Astrocyte (in vitro differentiated cells and primary cell): Measurements from ENCODE around the gene TOM1L2. TPM values are rescaled to one million over a fixed set of nuclear protein-coding genes. Genes with fewer than 3 reads are reported as not detected.
A peak's percentile ranks its signal among the peaks of the same experiment; 100 is the strongest.

Experiments used
- DNase-seq: peaks from one replicate; pipeline ENCODE4 v3.0.0-alpha.2; 2010; ENCODE audit warnings: low read depth
- FAIRE-seq: peaks from 2 replicates; lab custom pipeline; 2011; peaks lifted over from hg19 to GRCh38; lab: Jason Lieb, UNC
- H2AFZ ChIP-seq: 2 replicates; pipeline ENCODE4 v1.6.0; 2012; ENCODE audit warnings: low read depth, low read length, inconsistent platforms
- H3K27ac ChIP-seq: 2 replicates; pipeline ENCODE4 v1.5.1; 2011; ENCODE audit warnings: low read depth, low read length, inconsistent platforms
- H3K27me3 ChIP-seq: 2 replicates; pipeline ENCODE4 v1.6.0; 2011; ENCODE audit warnings: low read length, inconsistent platforms; ENCODE audit not compliant: insufficient read depth
- H3K36me3 ChIP-seq: 2 replicates; pipeline ENCODE4 v1.5.1; 2011; ENCODE audit warnings: low read length, inconsistent platforms; ENCODE audit not compliant: insufficient read depth
- H3K4me1 ChIP-seq: 2 replicates; pipeline ENCODE4 v1.5.1; 2011; ENCODE audit warnings: low read length, inconsistent platforms; ENCODE audit not compliant: insufficient read depth
- H3K4me2 ChIP-seq: 2 replicates; pipeline ENCODE4 v1.6.0; 2012; ENCODE audit warnings: low read length, inconsistent platforms
- H3K4me3 ChIP-seq: 2 replicates; pipeline ENCODE4 v1.5.1; 2011; ENCODE audit warnings: low read depth, mild to moderate bottlenecking, low read length, inconsistent platforms; ENCODE audit not compliant: insufficient read depth
- H3K79me2 ChIP-seq: 2 replicates; pipeline ENCODE4 v1.6.0; 2012; ENCODE audit warnings: mild to moderate bottlenecking, low read length, inconsistent platforms; ENCODE audit not compliant: insufficient read depth
- H3K9ac ChIP-seq: 2 replicates; pipeline ENCODE4 v1.6.0; 2012; ENCODE audit warnings: mild to moderate bottlenecking, low read length, inconsistent platforms
- H3K9me3 ChIP-seq: 2 replicates; pipeline ENCODE4 v1.5.1; 2012; ENCODE audit warnings: low read depth, mild to moderate bottlenecking, low read length, inconsistent platforms; ENCODE audit not compliant: insufficient read depth
- H4K20me1 ChIP-seq: 2 replicates; pipeline ENCODE4 v1.6.0; 2012; ENCODE audit warnings: low read length, inconsistent platforms; ENCODE audit not compliant: insufficient read depth
- H3K27ac Mint-ChIP-seq: one replicate; pipeline ENCODE4 v1.8.0; 2021; ENCODE audit warnings: mild to moderate bottlenecking, mixed read lengths; ENCODE audit not compliant: unreplicated experiment
- H3K27me3 Mint-ChIP-seq: one replicate; pipeline ENCODE4 v1.8.0; 2021; ENCODE audit warnings: low read depth, mixed read lengths; ENCODE audit not compliant: unreplicated experiment
- H3K36me3 Mint-ChIP-seq: one replicate; pipeline ENCODE4 v1.8.0; 2021; ENCODE audit warnings: low read depth, mixed read lengths; ENCODE audit not compliant: unreplicated experiment
- H3K4me1 Mint-ChIP-seq: one replicate; pipeline ENCODE4 v1.8.0; 2021; ENCODE audit warnings: low read depth, mixed read lengths; ENCODE audit not compliant: unreplicated experiment
- H3K4me3 Mint-ChIP-seq: one replicate; pipeline ENCODE4 v1.8.0; 2021; ENCODE audit warnings: mild to moderate bottlenecking, moderate library complexity, mixed read lengths; ENCODE audit not compliant: unreplicated experiment
- H3K9me3 Mint-ChIP-seq: one replicate; pipeline ENCODE4 v1.8.0; 2021; ENCODE audit warnings: mild to moderate bottlenecking, mixed read lengths; ENCODE audit not compliant: unreplicated experiment
- EZH2 ChIP-seq: IDR thresholded peaks from 2 replicates; pipeline ENCODE4 v1.6.1; 2012; ENCODE audit warnings: mild to moderate bottlenecking, low read length, inconsistent platforms; ENCODE audit not compliant: insufficient read depth
- total RNA-seq: library from RNA; stranded (reverse); gene quantifications from 2 replicates; pipeline ENCODE4 v1.2.1, GENCODE V29; 2021
- TF ChIP-seq, protein P1 (sequence below): IDR thresholded peaks from 2 replicates; pipeline ENCODE4 v1.5.1; 2011; ENCODE audit warnings: low read depth, mild to moderate bottlenecking, inconsistent platforms, low read length, moderate library complexity; ENCODE audit not compliant: insufficient read depth

Gene TOM1L2
- total RNA-seq, 1 donor from 2014 or later = 54.4 TPM

- no peak overlapping the region for H3K27ac ChIP-seq
- no peak overlapping the region for H2AFZ ChIP-seq
- peaks cover 84% of the 10 kb centered on the region for H4K20me1 ChIP-seq
- H3K27ac Mint-ChIP-seq = no peak overlapping the region
- no peak overlapping the region for H3K9ac ChIP-seq
- no peak overlapping the region for H3K4me3 ChIP-seq
- FAIRE-seq = no peak
- no peak for TF ChIP-seq EZH2
- TF ChIP-seq, protein P1, sequence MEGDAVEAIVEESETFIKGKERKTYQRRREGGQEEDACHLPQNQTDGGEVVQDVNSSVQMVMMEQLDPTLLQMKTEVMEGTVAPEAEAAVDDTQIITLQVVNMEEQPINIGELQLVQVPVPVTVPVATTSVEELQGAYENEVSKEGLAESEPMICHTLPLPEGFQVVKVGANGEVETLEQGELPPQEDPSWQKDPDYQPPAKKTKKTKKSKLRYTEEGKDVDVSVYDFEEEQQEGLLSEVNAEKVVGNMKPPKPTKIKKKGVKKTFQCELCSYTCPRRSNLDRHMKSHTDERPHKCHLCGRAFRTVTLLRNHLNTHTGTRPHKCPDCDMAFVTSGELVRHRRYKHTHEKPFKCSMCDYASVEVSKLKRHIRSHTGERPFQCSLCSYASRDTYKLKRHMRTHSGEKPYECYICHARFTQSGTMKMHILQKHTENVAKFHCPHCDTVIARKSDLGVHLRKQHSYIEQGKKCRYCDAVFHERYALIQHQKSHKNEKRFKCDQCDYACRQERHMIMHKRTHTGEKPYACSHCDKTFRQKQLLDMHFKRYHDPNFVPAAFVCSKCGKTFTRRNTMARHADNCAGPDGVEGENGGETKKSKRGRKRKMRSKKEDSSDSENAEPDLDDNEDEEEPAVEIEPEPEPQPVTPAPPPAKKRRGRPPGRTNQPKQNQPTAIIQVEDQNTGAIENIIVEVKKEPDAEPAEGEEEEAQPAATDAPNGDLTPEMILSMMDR = no peak
- no peaks in the 10 kb centered on the region for H3K27me3 Mint-ChIP-seq
- no peak overlapping the region for H3K4me2 ChIP-seq
- peaks cover 87% of the 10 kb centered on the region for H3K79me2 ChIP-seq
- H3K27me3 ChIP-seq = no peaks in the 10 kb centered on the region
- H3K36me3 Mint-ChIP-seq = peaks cover 3% of the 10 kb centered on the region
- H3K9me3 ChIP-seq = no peaks in the 10 kb centered on the region
- DNase-seq = no peak
- no peaks in the 10 kb centered on the region for H3K9me3 Mint-ChIP-seq
- no peak overlapping the region for H3K4me3 Mint-ChIP-seq
- H3K4me1 ChIP-seq = peaks cover 33% of the 10 kb centered on the region
- no peaks in the 10 kb centered on the region for H3K36me3 ChIP-seq
- H3K4me1 Mint-ChIP-seq = peaks cover 22% of the 10 kb centered on the region
Observed at GRCh38 chr17:17826342-17826713, 145.9 kb downstream of the TOM1L2 start.

DNA sequence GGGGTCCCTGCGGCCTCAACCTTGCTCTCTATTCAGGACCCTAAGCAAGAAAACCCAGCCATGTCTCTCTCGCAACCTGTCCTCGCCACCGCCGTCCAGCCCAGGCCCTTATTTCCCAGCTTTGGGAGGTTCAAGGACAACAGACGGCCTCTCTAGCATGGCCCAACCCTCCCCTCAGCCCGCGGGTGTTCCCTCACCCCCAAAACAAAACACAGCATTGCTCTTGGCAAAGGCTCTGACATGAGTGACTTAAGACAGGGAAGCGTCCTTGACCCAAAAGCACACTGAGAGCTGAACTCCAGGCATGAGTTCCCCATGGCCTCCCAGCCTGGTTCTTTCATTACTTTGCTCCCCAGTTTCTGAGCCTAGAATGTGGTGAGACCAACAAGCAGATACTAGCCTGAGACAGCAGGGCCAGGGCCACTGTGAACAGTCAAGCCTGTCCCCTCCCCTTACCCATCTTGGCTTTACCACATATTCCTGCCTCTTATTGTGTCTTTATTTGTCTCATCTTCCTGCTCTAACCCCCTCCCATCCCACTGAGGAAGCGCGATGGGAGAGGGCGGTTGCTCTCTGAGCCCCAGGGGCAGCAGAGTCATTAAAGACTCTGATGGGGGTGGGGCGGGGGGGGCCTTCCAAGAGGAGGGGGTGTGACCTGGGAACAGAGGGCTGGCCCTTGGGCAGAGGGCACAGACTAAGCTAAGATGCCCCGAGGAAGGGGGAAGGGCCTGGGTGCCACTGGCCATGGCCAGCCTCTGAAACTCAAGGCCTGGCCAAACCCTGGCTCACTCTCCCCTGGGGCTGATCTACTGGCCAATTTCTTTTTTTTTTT, 147.2 kb downstream of the TOM1L2 start:
- Histone ChIP-seq H3K9ac (peak overlapping the region; percentile 9), H3K27ac (peak overlapping the region; percentile 2), H3K4me3 (no peak overlapping the region), H3K79me2 (peaks cover 87% of the 10 kb centered on the region), H3K9me3 (no peaks in the 10 kb centered on the region), H3K36me3 (no peaks in the 10 kb centered on the region), H3K4me1 (peaks cover 43% of the 10 kb centered on the region), H2AFZ (no peak overlapping the region), H4K20me1 (peaks cover 84% of the 10 kb centered on the region), H3K4me2 (peak overlapping the region; percentile 82), H3K27me3 (no peaks in the 10 kb centered on the region)
- peak overlapping the region; percentile 27 for H3K4me3 Mint-ChIP-seq
- H3K36me3 Mint-ChIP-seq = no peaks in the 10 kb centered on the region
- H3K9me3 Mint-ChIP-seq = no peaks in the 10 kb centered on the region
- TF ChIP-seq, protein P1 = no peak
- TF ChIP-seq EZH2 = no peak
- H3K4me1 Mint-ChIP-seq = peaks cover 26% of the 10 kb centered on the region
- peak overlapping the region; percentile 69 for H3K27ac Mint-ChIP-seq
- no peak for FAIRE-seq
- DNase-seq = no peak
- H3K27me3 Mint-ChIP-seq = no peaks in the 10 kb centered on the region
